ENCODE measurements around the gene ODF2. TPM values are rescaled to one million over a fixed set of nuclear protein-coding genes. Genes with fewer than 3 reads are reported as not detected.

ODF2 gene
- total RNA-seq, 1 experiment from 2014 or later: 37.3 TPM

DNA sequence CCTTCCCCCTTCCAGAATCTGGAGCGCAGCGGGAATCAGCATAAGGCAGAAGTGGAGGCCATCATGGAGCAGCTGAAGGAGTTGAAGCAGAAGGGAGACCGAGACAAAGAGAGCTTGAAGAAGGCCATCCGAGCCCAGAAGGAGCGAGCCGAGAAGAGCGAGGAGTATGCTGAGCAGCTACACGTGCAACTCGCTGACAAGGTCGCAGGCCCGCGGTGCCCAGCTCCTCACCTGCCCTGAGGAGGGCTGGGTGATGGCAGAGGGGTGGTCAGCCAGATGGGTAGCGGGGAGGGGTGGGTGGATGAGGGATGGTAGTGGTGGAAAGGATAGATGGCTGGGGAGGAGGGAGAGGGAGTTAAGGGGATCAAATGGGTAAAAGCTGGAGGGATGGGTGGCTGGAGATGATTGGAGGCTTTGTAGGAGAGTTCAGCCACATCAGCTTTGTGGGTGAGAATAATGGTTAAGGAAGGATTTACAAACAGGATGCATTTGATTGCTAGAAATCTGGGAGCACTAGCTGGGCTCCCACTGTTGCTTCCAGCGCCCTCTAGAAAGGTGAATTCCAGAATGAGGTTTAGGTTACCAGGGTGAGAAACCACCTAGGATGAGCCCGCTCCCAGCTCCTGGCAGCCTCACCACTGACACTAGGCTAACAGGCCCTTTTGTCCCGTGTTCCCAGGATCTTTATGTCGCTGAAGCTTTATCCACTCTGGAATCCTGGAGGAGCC, 29.0 kb downstream of the ODF2 start:
- BruUV-seq (replicated peaks): no TSS peak
- Mint-ChIP-seq H3K4me1 (ENCODE audit: insufficient read depth, unreplicated experiment) (no peaks in the 10 kb centered on the region), H3K27me3 (ENCODE audit: insufficient read depth, unreplicated experiment) (no peaks in the 10 kb centered on the region), H3K36me3 (ENCODE audit: insufficient read depth, unreplicated experiment) (peaks cover 65% of the 10 kb centered on the region), H3K27ac (ENCODE audit: low read depth, unreplicated experiment) (no peak overlapping the region), H3K4me3 (ENCODE audit: unreplicated experiment) (no peak overlapping the region), H3K9me3 (ENCODE audit: unreplicated experiment) (no peaks in the 10 kb centered on the region)
- TF ChIP-seq, protein P1, sequence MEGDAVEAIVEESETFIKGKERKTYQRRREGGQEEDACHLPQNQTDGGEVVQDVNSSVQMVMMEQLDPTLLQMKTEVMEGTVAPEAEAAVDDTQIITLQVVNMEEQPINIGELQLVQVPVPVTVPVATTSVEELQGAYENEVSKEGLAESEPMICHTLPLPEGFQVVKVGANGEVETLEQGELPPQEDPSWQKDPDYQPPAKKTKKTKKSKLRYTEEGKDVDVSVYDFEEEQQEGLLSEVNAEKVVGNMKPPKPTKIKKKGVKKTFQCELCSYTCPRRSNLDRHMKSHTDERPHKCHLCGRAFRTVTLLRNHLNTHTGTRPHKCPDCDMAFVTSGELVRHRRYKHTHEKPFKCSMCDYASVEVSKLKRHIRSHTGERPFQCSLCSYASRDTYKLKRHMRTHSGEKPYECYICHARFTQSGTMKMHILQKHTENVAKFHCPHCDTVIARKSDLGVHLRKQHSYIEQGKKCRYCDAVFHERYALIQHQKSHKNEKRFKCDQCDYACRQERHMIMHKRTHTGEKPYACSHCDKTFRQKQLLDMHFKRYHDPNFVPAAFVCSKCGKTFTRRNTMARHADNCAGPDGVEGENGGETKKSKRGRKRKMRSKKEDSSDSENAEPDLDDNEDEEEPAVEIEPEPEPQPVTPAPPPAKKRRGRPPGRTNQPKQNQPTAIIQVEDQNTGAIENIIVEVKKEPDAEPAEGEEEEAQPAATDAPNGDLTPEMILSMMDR (IDR thresholded peaks at IDR 0.05; ENCODE audit: unreplicated experiment): no peak
- ChIA-PET CTCF (interaction anchor here (0.5 to 0.6 kb wide), 2 partner anchors 133 to 272 kb away, joined by 3 read pairs; no protein-coding TSS in a partner anchor), POLR2A (interaction anchor here (1.2 kb wide), 1 partner anchor 36 kb away, joined by 3 read pairs; no protein-coding TSS in a partner anchor)
- intact Hi-C loops (cut with micrococcal nuclease): no loop called here
- no peak for DNase-seq (ENCODE audit: unreplicated experiment)

DNA sequence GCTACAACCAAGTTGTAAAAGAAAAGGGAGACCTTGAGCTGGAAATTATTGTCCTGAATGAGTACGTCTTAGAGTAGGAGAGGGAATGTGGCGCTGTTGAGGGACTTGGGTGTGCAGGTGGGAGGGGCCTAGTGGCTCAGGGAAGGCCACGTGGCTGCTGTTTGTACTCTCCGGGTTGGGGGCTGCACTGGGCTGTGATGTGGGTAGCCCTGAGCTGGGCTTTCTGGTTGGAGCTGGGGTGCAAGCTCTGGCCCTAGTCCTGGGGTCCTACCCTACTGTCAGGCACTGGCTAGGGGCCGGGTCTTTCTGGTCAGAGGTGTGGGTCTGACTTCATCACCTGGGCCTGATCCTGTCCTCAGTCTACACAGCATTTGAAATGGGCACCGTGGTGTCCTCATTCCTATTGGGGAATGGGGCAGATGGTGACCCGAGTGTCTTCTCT, 29.6 kb downstream of the ODF2 start:
- intact Hi-C loops (cut with micrococcal nuclease): no loop called here
- TF ChIP-seq, protein P1 (IDR thresholded peaks at IDR 0.05; ENCODE audit: unreplicated experiment): no peak
- Mint-ChIP-seq H3K27me3 (ENCODE audit: insufficient read depth, unreplicated experiment) (no peaks in the 10 kb centered on the region), H3K36me3 (ENCODE audit: insufficient read depth, unreplicated experiment) (peaks cover 65% of the 10 kb centered on the region), H3K9me3 (ENCODE audit: unreplicated experiment) (no peaks in the 10 kb centered on the region), H3K4me3 (ENCODE audit: unreplicated experiment) (no peak overlapping the region), H3K4me1 (ENCODE audit: insufficient read depth, unreplicated experiment) (no peaks in the 10 kb centered on the region), H3K27ac (ENCODE audit: low read depth, unreplicated experiment) (no peak overlapping the region)
- DNase-seq (ENCODE audit: unreplicated experiment): no peak
- ChIA-PET POLR2A (interaction anchor here (1.1 kb wide), 1 partner anchor 20 kb away, joined by 4 read pairs; the partner anchor contains the start of gene GLE1), CTCF (interaction anchor here (0.6 kb wide), 1 partner anchor 122 kb away, joined by 3 read pairs; no protein-coding TSS in a partner anchor)
- no TSS peak for BruUV-seq (replicated peaks)

DNA sequence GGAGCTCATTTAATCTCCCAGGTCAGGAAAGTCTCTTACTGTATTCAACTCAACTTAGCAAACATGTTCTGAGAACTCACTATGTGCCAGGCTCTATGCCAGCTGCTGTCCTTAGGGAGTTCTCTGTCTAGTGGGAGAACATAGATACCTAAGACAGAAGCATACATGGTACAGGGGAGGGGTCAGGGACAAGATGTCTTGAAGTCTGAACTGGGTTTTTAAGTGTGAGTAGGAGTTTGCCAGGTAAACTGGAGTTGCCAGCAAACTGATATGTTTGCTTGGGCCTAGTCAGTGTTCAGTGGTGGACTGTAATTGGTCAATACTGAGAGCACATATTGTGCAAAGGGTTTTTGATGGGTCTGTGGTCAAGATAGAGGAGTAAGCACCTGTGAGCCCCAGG, 30.4 kb downstream of the ODF2 start:
- ChIA-PET POLR2A (interaction anchor here (1.1 kb wide), 1 partner anchor 19 kb away, joined by 4 read pairs; the partner anchor contains the start of gene GLE1), CTCF (no interaction called here)
- no peaks in the 10 kb centered on the region for H3K27me3 Mint-ChIP-seq (ENCODE audit: insufficient read depth, unreplicated experiment)
- intact Hi-C loops (cut with micrococcal nuclease): no loop called here
- H3K36me3 Mint-ChIP-seq (ENCODE audit: insufficient read depth, unreplicated experiment): peaks cover 58% of the 10 kb centered on the region
- no peak overlapping the region for H3K27ac Mint-ChIP-seq (ENCODE audit: low read depth, unreplicated experiment)
- no TSS peak for BruUV-seq (replicated peaks)
- H3K4me3 Mint-ChIP-seq (ENCODE audit: unreplicated experiment): no peak overlapping the region
- no peaks in the 10 kb centered on the region for H3K4me1 Mint-ChIP-seq (ENCODE audit: insufficient read depth, unreplicated experiment)
- TF ChIP-seq, protein P1 (IDR thresholded peaks at IDR 0.05; ENCODE audit: unreplicated experiment): no peak
- no peak for DNase-seq (ENCODE audit: unreplicated experiment)
- no peaks in the 10 kb centered on the region for H3K9me3 Mint-ChIP-seq (ENCODE audit: unreplicated experiment)

DNA sequence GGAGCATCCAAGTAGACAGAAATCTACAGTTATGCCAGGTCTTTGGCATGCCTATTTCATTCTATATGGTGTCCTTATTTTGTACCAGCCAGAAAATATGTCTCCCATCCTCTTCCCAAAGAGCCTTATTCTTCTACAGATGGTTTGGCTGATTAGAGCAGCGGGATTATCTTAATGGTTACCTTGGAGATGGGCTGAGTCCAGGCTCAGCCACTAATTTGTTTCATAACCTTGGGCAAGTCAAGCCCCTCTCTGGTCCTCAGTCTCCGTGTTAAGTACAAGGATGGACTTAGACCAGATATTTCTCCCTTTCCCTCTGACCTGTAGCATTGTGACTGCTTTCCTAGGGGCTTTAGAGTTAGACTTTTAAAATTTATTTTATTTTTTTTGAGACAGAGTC, 37.6 kb downstream of the ODF2 start:
- Mint-ChIP-seq H3K4me1 (ENCODE audit: insufficient read depth, unreplicated experiment) (no peaks in the 10 kb centered on the region), H3K4me3 (ENCODE audit: unreplicated experiment) (no peak overlapping the region), H3K27ac (ENCODE audit: low read depth, unreplicated experiment) (no peak overlapping the region), H3K9me3 (ENCODE audit: unreplicated experiment) (no peaks in the 10 kb centered on the region), H3K27me3 (ENCODE audit: insufficient read depth, unreplicated experiment) (no peaks in the 10 kb centered on the region), H3K36me3 (ENCODE audit: insufficient read depth, unreplicated experiment) (peaks cover 28% of the 10 kb centered on the region)
- TF ChIP-seq, protein P1 (IDR thresholded peaks at IDR 0.05; ENCODE audit: unreplicated experiment): no peak
- no peak for DNase-seq (ENCODE audit: unreplicated experiment)
- no TSS peak for BruUV-seq (replicated peaks)
- ChIA-PET CTCF (interaction anchor here (0.7 kb wide), 1 partner anchor 19 kb away, joined by 3 read pairs; no protein-coding TSS in a partner anchor), POLR2A (no interaction called here)
- intact Hi-C loops (cut with micrococcal nuclease): no loop called here

Data from MCF 10A (cell line).